Measurements from ENCODE around the gene ACYP1. TPM values are rescaled to one million over a fixed set of nuclear protein-coding genes. Genes with fewer than 3 reads are reported as not detected.

The ACYP1 gene
- polyA plus RNA-seq, 3 donors: 2.8 to 11.8 (median 4.3) TPM

DNA sequence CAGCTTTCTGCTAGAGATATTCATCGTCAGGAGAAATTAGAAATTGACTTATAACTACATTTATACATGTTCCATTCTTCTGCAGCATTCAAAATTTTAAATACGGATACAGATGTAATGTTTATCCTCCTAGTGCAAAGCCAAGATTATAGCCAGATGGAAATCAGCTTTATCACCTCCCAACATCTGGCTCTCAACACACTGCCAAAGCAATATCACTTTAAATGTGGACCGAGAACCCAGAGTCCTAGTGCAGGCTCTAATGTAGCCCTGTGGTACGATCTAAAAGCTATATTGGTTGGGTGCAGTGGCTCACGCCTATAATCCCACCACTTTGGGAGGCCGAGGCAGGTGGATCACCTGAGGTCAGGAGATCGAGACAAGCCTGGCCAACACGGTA lies 19.1 kb downstream of the ACYP1 start:
- WGBS (ENCODE audit: insufficient coverage): 0% methylated on average over 1 of the region's 8 CpGs
- peaks cover 21% of the 10 kb centered on the region for H3K4me1 Mint-ChIP-seq
- H3K9me3 ChIP-seq (replicated peaks in 1 of 2; ENCODE audit: control insufficient read depth in 1 of 2, insufficient read depth in 1 of 2, low read length in 2 of 2): no peaks in the 10 kb centered on the region
- TF ChIP-seq CTCF (IDR thresholded peaks at IDR 0.05): no peak
- peaks cover 28 to 40% of the 10 kb centered on the region in 2 donors for H3K36me3 Mint-ChIP-seq
- intact Hi-C loops (cut with micrococcal nuclease): no loop called here
- no peaks in the 10 kb centered on the region for H3K9me3 Mint-ChIP-seq
- no peak overlapping the region for H3K27ac ChIP-seq (ENCODE audit: low read depth in 1 of 2, low read length in 2 of 2)
- H3K9ac ChIP-seq (ENCODE audit: insufficient read depth, low read length, poor library complexity, severe bottlenecking): no peak overlapping the region
- H2AFZ ChIP-seq (ENCODE audit: insufficient read depth, low read depth, low read length, poor library complexity, severe bottlenecking): no peak overlapping the region
- H3K36me3 ChIP-seq (replicated peaks in 1 of 2; ENCODE audit: control insufficient read depth in 1 of 2, insufficient read depth in 2 of 2, low read length in 2 of 2): peaks cover 25 to 29% of the 10 kb centered on the region in 2 donors
- no peak overlapping the region for H3K4me3 ChIP-seq (replicated peaks in 1 of 3; ENCODE audit: low read depth in 2 of 3, low read length in 3 of 3)
- H3K27me3 ChIP-seq (ENCODE audit: control insufficient read depth in 2 of 2, insufficient read depth in 2 of 2, low read length in 2 of 2): no peaks in the 10 kb centered on the region
- no peak for DNase-seq
- H3K79me2 ChIP-seq (ENCODE audit: insufficient read depth, low read length): peaks cover 20% of the 10 kb centered on the region
- no peak overlapping the region for H3K4me2 ChIP-seq (replicated peaks; ENCODE audit: extremely low read depth, low read length, poor library complexity, severe bottlenecking)
- H3K4me3 Mint-ChIP-seq: no peak overlapping the region
- no peaks in the 10 kb centered on the region for H3K27me3 Mint-ChIP-seq (ENCODE audit: low read depth in 3 of 3)
- no peak overlapping the region for H3K27ac Mint-ChIP-seq
- no peaks in the 10 kb centered on the region for H4K20me1 ChIP-seq (ENCODE audit: insufficient read depth, low read length)
- peaks cover 13 to 14% of the 10 kb centered on the region in 2 donors for H3K4me1 ChIP-seq (ENCODE audit: control insufficient read depth in 1 of 2, insufficient read depth in 2 of 2, low read length in 2 of 2)

DNA sequence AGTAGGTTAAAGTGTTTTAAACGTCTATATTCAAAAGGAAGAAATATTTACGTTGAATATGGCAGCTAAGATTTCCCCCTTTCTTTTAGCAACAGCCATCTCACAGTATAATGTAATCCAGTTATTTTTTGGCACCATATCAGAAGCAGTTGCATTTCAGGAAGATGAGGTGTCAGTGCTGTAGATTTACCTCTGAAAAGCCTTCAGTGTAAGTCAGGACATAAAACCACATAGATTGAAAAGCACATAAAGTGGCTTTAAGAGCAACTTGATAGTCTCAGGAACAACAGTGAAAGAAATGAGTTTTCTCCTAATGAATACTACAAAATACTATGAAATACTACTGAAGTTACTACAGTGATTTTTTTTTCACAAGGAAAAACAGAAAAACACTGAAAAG lies 19.5 kb downstream of the ACYP1 start:
- H3K27me3 ChIP-seq (ENCODE audit: control insufficient read depth in 2 of 2, insufficient read depth in 2 of 2, low read length in 2 of 2): no peaks in the 10 kb centered on the region
- peaks cover 20% of the 10 kb centered on the region for H3K79me2 ChIP-seq (ENCODE audit: insufficient read depth, low read length)
- no peak overlapping the region for H3K4me3 ChIP-seq (replicated peaks in 1 of 3; ENCODE audit: low read depth in 2 of 3, low read length in 3 of 3)
- no CpG with 5 or more reads among the region's 2 CpGs for WGBS (ENCODE audit: insufficient coverage)
- no peak overlapping the region for H2AFZ ChIP-seq (ENCODE audit: insufficient read depth, low read depth, low read length, poor library complexity, severe bottlenecking)
- H3K36me3 Mint-ChIP-seq: peaks cover 28 to 40% of the 10 kb centered on the region in 2 donors
- H3K9me3 Mint-ChIP-seq: no peaks in the 10 kb centered on the region
- H3K9ac ChIP-seq (ENCODE audit: insufficient read depth, low read length, poor library complexity, severe bottlenecking): no peak overlapping the region
- TF ChIP-seq CTCF (IDR thresholded peaks at IDR 0.05): no peak
- H3K4me3 Mint-ChIP-seq: no peak overlapping the region
- intact Hi-C loops (cut with micrococcal nuclease): no loop called here
- H3K4me1 ChIP-seq (ENCODE audit: control insufficient read depth in 1 of 2, insufficient read depth in 2 of 2, low read length in 2 of 2): peaks cover 8 to 10% of the 10 kb centered on the region in 2 donors
- H4K20me1 ChIP-seq (ENCODE audit: insufficient read depth, low read length): no peaks in the 10 kb centered on the region
- peaks cover 26 to 30% of the 10 kb centered on the region in 2 donors for H3K36me3 ChIP-seq (replicated peaks in 1 of 2; ENCODE audit: control insufficient read depth in 1 of 2, insufficient read depth in 2 of 2, low read length in 2 of 2)
- H3K4me1 Mint-ChIP-seq: peaks cover 17% of the 10 kb centered on the region
- no peaks in the 10 kb centered on the region for H3K9me3 ChIP-seq (replicated peaks in 1 of 2; ENCODE audit: control insufficient read depth in 1 of 2, insufficient read depth in 1 of 2, low read length in 2 of 2)
- no peak overlapping the region for H3K27ac Mint-ChIP-seq
- DNase-seq: no peak
- H3K4me2 ChIP-seq (replicated peaks; ENCODE audit: extremely low read depth, low read length, poor library complexity, severe bottlenecking): no peak overlapping the region
- H3K27me3 Mint-ChIP-seq (ENCODE audit: low read depth in 3 of 3): no peaks in the 10 kb centered on the region
- H3K27ac ChIP-seq (ENCODE audit: low read depth in 1 of 2, low read length in 2 of 2): no peak overlapping the region
